ENCODE results near the gene KNSTRN.
A peak's percentile ranks its signal among the peaks of the same experiment; 100 is the strongest.

The KNSTRN gene

DNA sequence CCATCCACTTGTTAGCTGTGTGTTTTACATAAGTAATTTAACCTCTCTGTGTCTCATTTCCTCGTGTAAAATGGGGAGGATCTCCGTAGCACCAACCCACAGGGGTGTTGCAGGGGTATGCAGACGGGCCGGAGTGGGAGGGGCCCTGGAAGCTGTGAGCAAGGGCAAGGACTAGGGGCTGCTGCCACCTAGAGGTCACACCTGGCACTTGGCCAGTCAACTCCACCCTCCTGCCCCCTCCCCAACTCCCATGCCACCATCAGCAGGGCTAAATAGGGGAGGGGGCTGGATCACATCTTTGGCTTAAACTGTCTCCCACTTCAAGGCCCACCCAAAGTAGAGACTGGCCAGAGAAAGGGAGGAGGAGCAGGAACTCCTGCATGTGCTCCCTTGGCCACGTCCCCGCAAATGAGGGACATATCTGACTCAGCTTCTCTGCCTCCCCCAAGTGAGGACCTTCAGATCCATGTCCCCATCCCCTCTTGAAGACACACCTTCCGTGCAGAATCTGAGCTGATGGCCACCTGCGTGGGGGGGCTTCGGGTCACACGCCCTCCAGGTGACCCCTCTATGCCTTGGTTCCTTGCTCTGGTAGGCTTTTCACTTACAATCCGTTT, 44.4 kb upstream of the KNSTRN start:
- Histone ChIP-seq H3K4me3 (ENCODE audit: low read length) (peak overlapping the region; percentile 39), H3K4me1 (ENCODE audit: low read length) (peaks cover 27% of the 10 kb centered on the region), H3K27me3 (ENCODE audit: low read depth, low read length) (no peaks in the 10 kb centered on the region), H3K4me2 (ENCODE audit: low read length) (peak overlapping the region; percentile 71), H4K20me1 (ENCODE audit: insufficient read depth, low read length) (no peaks in the 10 kb centered on the region), H2AFZ (ENCODE audit: low read depth, low read length) (0 out of 2 replicates have a peak overlapping the region, but pooled peaks have one; percentile 10), H3K27ac (ENCODE audit: low read length) (no peak overlapping the region), H3K9ac (ENCODE audit: low read length) (no peak overlapping the region), H3K36me3 (replicated peaks; ENCODE audit: low read depth, low read length) (no peaks in the 10 kb centered on the region), H3K9me3 (ENCODE audit: insufficient read depth, low read length) (no peaks in the 10 kb centered on the region), H3K79me2 (ENCODE audit: low read length) (no peaks in the 10 kb centered on the region)
- TF ChIP-seq, protein P1, sequence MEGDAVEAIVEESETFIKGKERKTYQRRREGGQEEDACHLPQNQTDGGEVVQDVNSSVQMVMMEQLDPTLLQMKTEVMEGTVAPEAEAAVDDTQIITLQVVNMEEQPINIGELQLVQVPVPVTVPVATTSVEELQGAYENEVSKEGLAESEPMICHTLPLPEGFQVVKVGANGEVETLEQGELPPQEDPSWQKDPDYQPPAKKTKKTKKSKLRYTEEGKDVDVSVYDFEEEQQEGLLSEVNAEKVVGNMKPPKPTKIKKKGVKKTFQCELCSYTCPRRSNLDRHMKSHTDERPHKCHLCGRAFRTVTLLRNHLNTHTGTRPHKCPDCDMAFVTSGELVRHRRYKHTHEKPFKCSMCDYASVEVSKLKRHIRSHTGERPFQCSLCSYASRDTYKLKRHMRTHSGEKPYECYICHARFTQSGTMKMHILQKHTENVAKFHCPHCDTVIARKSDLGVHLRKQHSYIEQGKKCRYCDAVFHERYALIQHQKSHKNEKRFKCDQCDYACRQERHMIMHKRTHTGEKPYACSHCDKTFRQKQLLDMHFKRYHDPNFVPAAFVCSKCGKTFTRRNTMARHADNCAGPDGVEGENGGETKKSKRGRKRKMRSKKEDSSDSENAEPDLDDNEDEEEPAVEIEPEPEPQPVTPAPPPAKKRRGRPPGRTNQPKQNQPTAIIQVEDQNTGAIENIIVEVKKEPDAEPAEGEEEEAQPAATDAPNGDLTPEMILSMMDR (IDR thresholded peaks at IDR 0.05; ENCODE audit: low read depth, low read length), result peak; percentile 93
- TF ChIP-seq EZH2phosphoT487 (IDR thresholded peaks at IDR 0.05; ENCODE audit: low read depth), result no peak

DNA sequence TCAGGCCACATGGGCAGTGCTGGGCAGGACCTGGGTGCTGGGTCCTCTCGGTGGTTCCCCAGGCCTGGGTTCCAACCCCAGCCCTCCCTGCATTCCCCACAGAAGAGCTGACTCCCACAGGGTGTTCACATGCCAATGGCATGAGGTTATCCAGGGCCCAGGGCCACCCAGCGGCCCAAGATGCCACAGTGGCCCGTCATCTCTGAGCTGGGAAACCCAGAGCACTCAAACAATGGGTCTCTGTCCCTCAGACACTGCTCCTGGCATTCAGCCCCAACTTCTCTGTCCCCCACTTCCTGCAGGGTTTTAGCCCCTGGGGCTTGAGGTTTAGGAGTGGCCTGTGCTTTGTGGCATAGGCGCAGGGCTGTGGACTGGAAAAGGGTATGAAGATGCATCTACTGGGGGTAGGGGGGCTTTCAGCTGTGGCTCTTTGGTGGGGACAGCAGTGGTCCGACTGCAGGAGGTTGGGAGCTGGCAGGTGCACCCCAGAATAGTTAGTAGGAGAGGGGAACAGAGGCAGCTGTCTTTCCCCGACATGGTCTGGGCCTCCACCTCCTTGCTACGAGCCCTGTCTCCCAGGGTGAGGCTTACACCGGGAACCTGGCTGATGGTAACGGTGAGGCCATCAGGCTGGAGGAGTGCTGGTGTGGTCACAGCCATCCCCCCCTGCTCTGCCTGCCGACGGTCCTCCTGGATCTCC, 43.5 kb upstream of the KNSTRN start:
- Histone ChIP-seq H3K9ac (ENCODE audit: low read length) (no peak overlapping the region), H3K4me2 (ENCODE audit: low read length) (no peak overlapping the region), H4K20me1 (ENCODE audit: insufficient read depth, low read length) (no peaks in the 10 kb centered on the region), H3K27ac (ENCODE audit: low read length) (no peak overlapping the region), H3K27me3 (ENCODE audit: low read depth, low read length) (no peaks in the 10 kb centered on the region), H3K36me3 (replicated peaks; ENCODE audit: low read depth, low read length) (no peaks in the 10 kb centered on the region), H3K4me3 (ENCODE audit: low read length) (no peak overlapping the region), H3K79me2 (ENCODE audit: low read length) (no peaks in the 10 kb centered on the region), H2AFZ (ENCODE audit: low read depth, low read length) (no peak overlapping the region), H3K9me3 (ENCODE audit: insufficient read depth, low read length) (no peaks in the 10 kb centered on the region), H3K4me1 (ENCODE audit: low read length) (peaks cover 21% of the 10 kb centered on the region)
- no peak for TF ChIP-seq EZH2phosphoT487 (IDR thresholded peaks at IDR 0.05; ENCODE audit: low read depth)
- TF ChIP-seq, protein P1 (IDR thresholded peaks at IDR 0.05; ENCODE audit: low read depth, low read length), result no peak

DNA sequence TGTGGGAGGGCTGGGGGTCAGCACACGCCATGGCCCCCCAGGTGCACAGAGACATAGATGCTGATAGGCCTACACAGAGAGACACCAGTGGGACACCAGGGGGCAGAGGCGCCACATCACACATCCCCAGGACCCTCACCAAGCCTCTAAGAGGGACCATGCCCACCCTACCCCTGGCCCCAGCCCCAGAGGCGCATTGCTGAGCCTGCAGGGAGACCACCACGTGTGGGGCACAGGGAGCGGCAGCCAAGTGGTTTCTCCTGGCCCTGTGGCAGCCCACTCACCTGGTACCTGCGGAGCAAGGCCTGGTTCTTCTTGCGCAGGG, 42.9 kb upstream of the KNSTRN start:
- Histone ChIP-seq H3K79me2 (ENCODE audit: low read length) (no peaks in the 10 kb centered on the region), H3K9ac (ENCODE audit: low read length) (no peak overlapping the region), H3K9me3 (ENCODE audit: insufficient read depth, low read length) (no peaks in the 10 kb centered on the region), H3K27me3 (ENCODE audit: low read depth, low read length) (no peaks in the 10 kb centered on the region), H3K27ac (ENCODE audit: low read length) (no peak overlapping the region), H3K4me3 (ENCODE audit: low read length) (no peak overlapping the region), H3K36me3 (replicated peaks; ENCODE audit: low read depth, low read length) (no peaks in the 10 kb centered on the region), H3K4me2 (ENCODE audit: low read length) (no peak overlapping the region), H4K20me1 (ENCODE audit: insufficient read depth, low read length) (no peaks in the 10 kb centered on the region), H2AFZ (ENCODE audit: low read depth, low read length) (no peak overlapping the region), H3K4me1 (ENCODE audit: low read length) (peaks cover 16% of the 10 kb centered on the region)
- TF ChIP-seq, protein P1 (IDR thresholded peaks at IDR 0.05; ENCODE audit: low read depth, low read length), result no peak
- no peak for TF ChIP-seq EZH2phosphoT487 (IDR thresholded peaks at IDR 0.05; ENCODE audit: low read depth)

DNA sequence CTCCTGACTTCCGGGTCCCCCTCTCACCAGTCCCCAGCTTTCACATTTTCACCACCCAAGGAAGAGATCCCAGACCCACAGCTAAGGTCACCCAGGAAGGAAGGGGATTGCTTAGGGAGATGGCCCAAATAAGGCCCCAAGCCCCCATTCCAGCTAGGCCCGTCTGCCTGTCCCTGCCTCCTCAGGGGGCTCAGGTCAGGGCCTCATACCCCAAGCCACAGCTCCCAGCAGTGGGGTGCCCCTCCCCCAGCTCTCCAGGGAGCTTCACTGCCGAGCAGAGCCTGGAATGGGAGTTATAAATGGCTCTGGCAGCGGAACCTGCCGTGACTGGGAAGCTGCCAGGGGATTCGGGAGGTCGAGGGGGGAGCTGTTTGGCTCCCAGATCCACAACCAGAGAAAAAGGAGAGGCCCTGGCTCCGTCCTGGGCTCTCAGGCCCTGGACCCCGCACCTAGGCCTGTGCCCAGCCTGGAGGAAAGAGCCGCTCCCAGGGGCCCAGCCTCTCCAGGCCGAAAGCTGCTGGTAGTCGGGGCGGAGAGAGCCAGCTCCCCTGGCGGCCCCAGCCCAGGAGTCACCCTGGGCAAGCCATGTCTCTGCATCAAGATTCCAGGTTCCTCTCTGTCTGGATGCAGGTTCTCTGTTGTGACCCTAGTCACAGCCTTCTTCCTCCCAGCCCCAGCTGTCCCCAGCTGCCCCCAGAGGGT, 42.3 kb upstream of the KNSTRN start:
- Histone ChIP-seq H3K9ac (ENCODE audit: low read length) (no peak overlapping the region), H3K4me3 (ENCODE audit: low read length) (no peak overlapping the region)

More for the DNA sequence above, 42.3 kb upstream of the KNSTRN start:
- no peak for TF ChIP-seq EZH2phosphoT487 (IDR thresholded peaks at IDR 0.05; ENCODE audit: low read depth)
- TF ChIP-seq, protein P1 (IDR thresholded peaks at IDR 0.05; ENCODE audit: low read depth, low read length), result no peak
- peaks cover 15% of the 10 kb centered on the region for H3K4me1 ChIP-seq (ENCODE audit: low read length)
- H3K27me3 ChIP-seq (ENCODE audit: low read depth, low read length), result no peaks in the 10 kb centered on the region
- H3K27ac ChIP-seq (ENCODE audit: low read length), result no peak overlapping the region
- H2AFZ ChIP-seq (ENCODE audit: low read depth, low read length), result no peak overlapping the region
- no peaks in the 10 kb centered on the region for H3K79me2 ChIP-seq (ENCODE audit: low read length)
- no peaks in the 10 kb centered on the region for H3K9me3 ChIP-seq (ENCODE audit: insufficient read depth, low read length)
- H4K20me1 ChIP-seq (ENCODE audit: insufficient read depth, low read length), result no peaks in the 10 kb centered on the region
- H3K36me3 ChIP-seq (replicated peaks; ENCODE audit: low read depth, low read length), result no peaks in the 10 kb centered on the region
- H3K4me2 ChIP-seq (ENCODE audit: low read length), result no peak overlapping the region

Data from OCI-LY3 (cell line).